H4 (cell line): ENCODE results near the gene PDZD8. TPM values are rescaled to one million over a fixed set of nuclear protein-coding genes. Genes with fewer than 3 reads are reported as not detected.
A peak's percentile ranks its signal among the peaks of the same experiment; 100 is the strongest.
"Not testable (repeated sequence)": the region's sequence is repeated elsewhere in the genome, so short reads cannot be mapped to it uniquely, and the experiment has no call there.

ENCODE experiments used
- DNase-seq: peaks from one replicate; pipeline ENCODE4 v3.0.0-alpha.2; 2015; ENCODE audit warnings: low spot score
- total RNA-seq: library from RNA; depleted of rRNA; stranded (reverse); fragments of >200 nt; shearing (Covaris generic); gene quantifications from 2 replicates; pipeline ENCODE4 v1.2.3, GENCODE V29; 2014

PDZD8 gene
- total RNA-seq, 1 experiment from 2014 or later, result 11.0 TPM

GRCh38 chr10:117351996-117352395 is 23.2 kb downstream of the PDZD8 start:
- DNase-seq, result no peak

- no peak for DNase-seq
These were observed 23.7 kb downstream of the PDZD8 start for GRCh38 chr10:117351558-117351957.

- DNase-seq, result no peak
These were observed 24.3 kb downstream of the PDZD8 start for GRCh38 chr10:117350909-117351308.

- DNase-seq, result no peak
These were observed 27.0 kb downstream of the PDZD8 start for GRCh38 chr10:117348236-117348635.

GRCh38 chr10:117346574-117346973 is 28.7 kb downstream of the PDZD8 start:
- DNase-seq, result no peak

GRCh38 chr10:117345143-117345542 is 30.1 kb downstream of the PDZD8 start:
- DNase-seq, result peak; percentile 9

- DNase-seq, result peak; percentile 31
These were observed 32.6 kb downstream of the PDZD8 start for GRCh38 chr10:117342641-117343040.

- DNase-seq, result no peak
These were observed 34.2 kb downstream of the PDZD8 start for GRCh38 chr10:117341061-117341460.

GRCh38 chr10:117339979-117340378 is 35.3 kb downstream of the PDZD8 start:
- DNase-seq, result no peak

GRCh38 chr10:117339578-117339977 is 35.7 kb downstream of the PDZD8 start:
- DNase-seq, result no peak

GRCh38 chr10:117334926-117335325 is 40.3 kb downstream of the PDZD8 start:
- DNase-seq, result no peak

GRCh38 chr10:117334066-117334465 is 41.2 kb downstream of the PDZD8 start:
- no peak for DNase-seq

GRCh38 chr10:117327262-117327661 is 48.0 kb downstream of the PDZD8 start:
- DNase-seq, result no peak

- no peak for DNase-seq
These were observed 50.9 kb downstream of the PDZD8 start for GRCh38 chr10:117324367-117324766.

GRCh38 chr10:117322260-117322659 is 53.0 kb downstream of the PDZD8 start:
- no peak for DNase-seq

GRCh38 chr10:117320050-117320665 is 55.1 kb downstream of the PDZD8 start:
- peak; percentile 13 for DNase-seq

GRCh38 chr10:117318909-117319308 is 56.3 kb downstream of the PDZD8 start:
- DNase-seq, result no peak

- no peak for DNase-seq
These were observed 58.5 kb downstream of the PDZD8 start for GRCh38 chr10:117316701-117317100.

GRCh38 chr10:117313641-117314040 is 61.6 kb downstream of the PDZD8 start:
- DNase-seq, result no peak

GRCh38 chr10:117312430-117312829 is 62.8 kb downstream of the PDZD8 start:
- no peak for DNase-seq

- DNase-seq, result no peak
These were observed 64.0 kb downstream of the PDZD8 start for GRCh38 chr10:117311261-117311660.

- no peak for DNase-seq
These were observed 68.6 kb downstream of the PDZD8 start for GRCh38 chr10:117306674-117307073.

- DNase-seq, result not testable (repeated sequence)
These were observed 71.8 kb downstream of the PDZD8 start for GRCh38 chr10:117303451-117303850.

- no peak for DNase-seq
These were observed 74.6 kb downstream of the PDZD8 start for GRCh38 chr10:117300671-117301070.
